Prostate gland (tissue), 2 donors: ENCODE results near the gene ZNF681.

ENCODE experiments used
- POLR2A ChIP-seq: fragments of 450-650 bp; IDR thresholded peaks from one replicate; pipeline ENCODE4 v1.6.1; 2016; ENCODE audit warnings: antibody characterized with exemption, mild to moderate bottlenecking
- TF ChIP-seq, protein P1 (sequence below), 4 experiments: fragments of 200-600 bp in 2 of 4; fragments of 450-650 bp in 2 of 4; sonication (generic) in 2 of 4; IDR thresholded peaks; 1 replicate in 3 of 4; 2 replicates in 1 of 4; pipeline ENCODE4 v1.5.1; 2016 to 2019; ENCODE audit warnings: antibody characterized with exemption in 4 of 4, mild to moderate bottlenecking in 2 of 4, moderate library complexity in 2 of 4

DNA sequence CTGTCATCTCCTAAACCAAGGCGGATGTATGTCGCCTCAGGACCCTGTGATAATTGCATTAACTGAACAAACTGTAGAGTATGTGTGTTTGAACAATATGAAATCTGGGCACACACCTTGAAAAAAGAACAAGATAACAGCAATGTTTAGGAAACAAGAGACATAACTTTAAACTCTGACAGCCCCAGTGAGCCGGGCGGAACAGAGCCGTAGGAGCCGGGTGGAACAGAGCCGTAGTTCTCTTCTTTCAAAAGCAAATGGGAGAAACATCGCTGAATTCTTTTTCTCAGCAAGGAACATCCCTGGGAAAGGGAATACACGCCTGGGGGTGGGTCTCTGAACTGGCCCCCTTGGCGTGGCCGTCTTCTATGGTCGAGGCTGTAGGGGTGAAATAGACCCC, 39.9 kb downstream of the ZNF681 start:
- TF ChIP-seq, protein P1, sequence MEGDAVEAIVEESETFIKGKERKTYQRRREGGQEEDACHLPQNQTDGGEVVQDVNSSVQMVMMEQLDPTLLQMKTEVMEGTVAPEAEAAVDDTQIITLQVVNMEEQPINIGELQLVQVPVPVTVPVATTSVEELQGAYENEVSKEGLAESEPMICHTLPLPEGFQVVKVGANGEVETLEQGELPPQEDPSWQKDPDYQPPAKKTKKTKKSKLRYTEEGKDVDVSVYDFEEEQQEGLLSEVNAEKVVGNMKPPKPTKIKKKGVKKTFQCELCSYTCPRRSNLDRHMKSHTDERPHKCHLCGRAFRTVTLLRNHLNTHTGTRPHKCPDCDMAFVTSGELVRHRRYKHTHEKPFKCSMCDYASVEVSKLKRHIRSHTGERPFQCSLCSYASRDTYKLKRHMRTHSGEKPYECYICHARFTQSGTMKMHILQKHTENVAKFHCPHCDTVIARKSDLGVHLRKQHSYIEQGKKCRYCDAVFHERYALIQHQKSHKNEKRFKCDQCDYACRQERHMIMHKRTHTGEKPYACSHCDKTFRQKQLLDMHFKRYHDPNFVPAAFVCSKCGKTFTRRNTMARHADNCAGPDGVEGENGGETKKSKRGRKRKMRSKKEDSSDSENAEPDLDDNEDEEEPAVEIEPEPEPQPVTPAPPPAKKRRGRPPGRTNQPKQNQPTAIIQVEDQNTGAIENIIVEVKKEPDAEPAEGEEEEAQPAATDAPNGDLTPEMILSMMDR (IDR thresholded peaks at IDR 0.05): no peak
- no peak for TF ChIP-seq POLR2A
